Natural killer cell (primary cell): ENCODE data around the gene CARMIL1. TPM values are rescaled to one million over a fixed set of nuclear protein-coding genes. Genes with fewer than 3 reads are reported as not detected.

ENCODE experiments used
- ATAC-seq, 3 donors: fragments of 150-1000 bp in 2 of 3; fragments of 200-7000 bp in 1 of 3; cut with Tn5 transposase; 1 replicate in 1 of 3; 2 replicates in 2 of 3; pipeline ENCODE4 v1.10.0; 2021; ENCODE audit warnings: mild to moderate bottlenecking in 2 of 3, moderate library complexity in 2 of 3
- DNase-seq, 2 donors: peaks; one replicate each; pipeline versions ENCODE4 v3.0.0 to v3.0.0-alpha.2; 2013 to 2021; ENCODE audit warnings: mixed read lengths in 1 of 2
- H3K27ac ChIP-seq: one replicate; pipeline ENCODE4 v1.5.1; 2013; ENCODE audit warnings: mild to moderate bottlenecking, low read length
- H3K27me3 ChIP-seq: one replicate; pipeline ENCODE4 v1.6.1; 2013; ENCODE audit warnings: low read length; ENCODE audit not compliant: control insufficient read depth, insufficient read depth
- H3K36me3 ChIP-seq: one replicate; pipeline ENCODE4 v1.6.1; 2013; ENCODE audit warnings: low read length; ENCODE audit not compliant: control insufficient read depth, insufficient read depth
- H3K4me1 ChIP-seq: one replicate; pipeline ENCODE4 v1.6.1; 2013; ENCODE audit warnings: low read length; ENCODE audit not compliant: control insufficient read depth, insufficient read depth
- H3K4me3 ChIP-seq: one replicate; pipeline ENCODE4 v1.5.1; 2013; ENCODE audit warnings: low read length
- H3K9me3 ChIP-seq: one replicate; pipeline ENCODE4 v1.6.1; 2013; ENCODE audit warnings: low read length; ENCODE audit not compliant: control insufficient read depth, insufficient read depth
- H3K27ac Mint-ChIP-seq, 2 donors: one replicate each; pipeline ENCODE4 v1.8.0; 2022; ENCODE audit warnings: mild to moderate bottlenecking in 2 of 2, mixed read lengths in 2 of 2, moderate library complexity in 1 of 2
- H3K27me3 Mint-ChIP-seq, 2 donors: one replicate each; pipeline ENCODE4 v1.8.0; 2022; ENCODE audit warnings: low read depth in 2 of 2, mixed read lengths in 2 of 2
- H3K36me3 Mint-ChIP-seq: one replicate; pipeline ENCODE4 v1.8.0; 2022; ENCODE audit warnings: mixed read lengths
- H3K4me1 Mint-ChIP-seq, 2 donors: one replicate each; pipeline ENCODE4 v1.8.0; 2022; ENCODE audit warnings: mixed read lengths in 2 of 2
- H3K4me3 Mint-ChIP-seq: one replicate; pipeline ENCODE4 v1.8.0; 2022; ENCODE audit warnings: mild to moderate bottlenecking, moderate library complexity, mixed read lengths
- H3K9me3 Mint-ChIP-seq, 2 donors: one replicate each; pipeline ENCODE4 v1.8.0; 2022; ENCODE audit warnings: mixed read lengths in 2 of 2
- CTCF ChIP-seq: fragments of 200-600 bp; IDR thresholded peaks from one replicate; pipeline ENCODE4 v1.8.0; 2022; ENCODE audit warnings: antibody characterized with exemption
- WGBS: methylation state at CpG from one replicate; pipeline ENCODE4 v1.1.7; 2013; ENCODE audit warnings: missing lambda C conversion rate; ENCODE audit not compliant: insufficient coverage; 5-methylcytosine and 5-hydroxymethylcytosine counted together
- intact Hi-C: fragments of 100-400 bp; cut with micrococcal nuclease; formaldehyde crosslinking; loops from one replicate; pipeline ENCODE4 v1.14.2; 2022
- total RNA-seq, 4 donors: library from RNA; stranded (reverse); fragments of 120-200 nt in 1 of 4; gene quantifications; one replicate each; pipeline versions ENCODE4 v1.2.3 to v1.2.4, GENCODE V29; 2013 to 2022

Gene CARMIL1
- total RNA-seq, 3 donors from 2014 or later (not counting 1 experiment from before 2014, with no cell fraction given), result 0.25 to 1.1 (median 0.35) TPM

GRCh38 chr6:25352285-25352684 lies 73.1 kb downstream of the CARMIL1 start:
- Histone ChIP-seq H3K4me3 (no peak overlapping the region), H3K27ac (no peak overlapping the region), H3K4me1 (no peaks in the 10 kb centered on the region), H3K9me3 (no peaks in the 10 kb centered on the region), H3K27me3 (no peaks in the 10 kb centered on the region), H3K36me3 (no peaks in the 10 kb centered on the region)
- Mint-ChIP-seq H3K27ac (no peak overlapping the region), H3K9me3 (no peaks in the 10 kb centered on the region), H3K27me3 (no peaks in the 10 kb centered on the region), H3K4me3 (no peak overlapping the region), H3K36me3 (no peaks in the 10 kb centered on the region), H3K4me1 (no peaks in the 10 kb centered on the region)
- ATAC-seq (no peak), DNase-seq (no peak)
- 73% methylated on average over 2 of the region's 2 CpGs for WGBS
- TF ChIP-seq CTCF, result no peak
- intact Hi-C loops, result no loop called here

GRCh38 chr6:25354078-25354932 lies 75.1 kb downstream of the CARMIL1 start:
- Mint-ChIP-seq H3K27me3 (no peaks in the 10 kb centered on the region), H3K4me3 (no peak overlapping the region), H3K36me3 (no peaks in the 10 kb centered on the region), H3K27ac (no peak overlapping the region), H3K4me1 (no peaks in the 10 kb centered on the region), H3K9me3 (no peaks in the 10 kb centered on the region)
- TF ChIP-seq CTCF, result no peak
- H3K4me1 ChIP-seq, result no peaks in the 10 kb centered on the region
- intact Hi-C loops, result no loop called here
- WGBS, result 92% methylated on average over 5 of the region's 5 CpGs
- H3K36me3 ChIP-seq, result no peaks in the 10 kb centered on the region
- no peaks in the 10 kb centered on the region for H3K9me3 ChIP-seq
- H3K4me3 ChIP-seq, result no peak overlapping the region
- no peak overlapping the region for H3K27ac ChIP-seq
- ATAC-seq (no peak), DNase-seq (no peak)
- no peaks in the 10 kb centered on the region for H3K27me3 ChIP-seq

GRCh38 chr6:25359191-25359861 lies 80.2 kb downstream of the CARMIL1 start:
- ATAC-seq (no peak), DNase-seq (no peak)
- no peak for TF ChIP-seq CTCF
- H3K4me3 Mint-ChIP-seq, result no peak overlapping the region
- no peaks in the 10 kb centered on the region for H3K36me3 Mint-ChIP-seq
- Histone ChIP-seq H3K9me3 (no peaks in the 10 kb centered on the region), H3K27ac (no peak overlapping the region), H3K4me3 (no peak overlapping the region), H3K4me1 (no peaks in the 10 kb centered on the region), H3K36me3 (no peaks in the 10 kb centered on the region), H3K27me3 (no peaks in the 10 kb centered on the region)
- intact Hi-C loops, result no loop called here
- no peak overlapping the region for H3K27ac Mint-ChIP-seq
- peaks cover 4 to 9% of the 10 kb centered on the region in 2 donors for H3K27me3 Mint-ChIP-seq
- WGBS, result 94% methylated on average over 6 of the region's 6 CpGs
- H3K4me1 Mint-ChIP-seq, result no peaks in the 10 kb centered on the region
- no peaks in the 10 kb centered on the region for H3K9me3 Mint-ChIP-seq
